IMR-90 (cell line): ENCODE measurements around the gene ISOC2. TPM values are rescaled to one million over a fixed set of nuclear protein-coding genes. Genes with fewer than 3 reads are reported as not detected.

Experiments used
- ATAC-seq: fragments of 200-7000 bp; cut with Tn5 transposase; 2 replicates; pipeline ENCODE4 v1.9.1; 2020; ENCODE audit warnings: low read depth, mild to moderate bottlenecking, moderate library complexity
- BruUV-seq: library from RNA; stranded (reverse); fragments of 400-500 nt; replicated peaks from 2 replicates; lab custom pipeline; 2021; lab: Mats Ljungman, UMichigan
- CTCF ChIA-PET: fragments of 300-600 bp; formaldehyde crosslinking; extraction: SDS; loops from one replicate; lab custom pipeline; 2021; ENCODE audit warnings: antibody characterized with exemption; lab: Yijun Ruan, JAX
- POLR2A ChIA-PET: fragments of 300-600 bp; sonication (Branson Sonifier 250); formaldehyde crosslinking; loops from one replicate; lab custom pipeline; 2022; ENCODE audit warnings: antibody characterized with exemption; ENCODE audit not compliant: unreplicated experiment; lab: Charles Lee
- DNase-seq: peaks from one replicate; pipeline ENCODE4 v3.0.0; 2013
- H2AFZ ChIP-seq: replicated peaks from 2 replicates; pipeline ENCODE3; 2013; ENCODE audit warnings: low read length, mild to moderate bottlenecking; ENCODE audit not compliant: poor library complexity
- H2AK5ac ChIP-seq: 2 replicates; pipeline ENCODE4 v1.6.1; 2013; ENCODE audit warnings: low read depth, low read length, inconsistent platforms
- H2AK9ac ChIP-seq: replicated peaks from 2 replicates; pipeline ENCODE3; 2013; ENCODE audit warnings: mild to moderate bottlenecking, low read depth, low read length, moderate library complexity; ENCODE audit not compliant: poor library complexity
- H2BK120ac ChIP-seq: 2 replicates; pipeline ENCODE4 v1.6.1; 2013; ENCODE audit warnings: low read depth, low read length, inconsistent platforms
- H2BK15ac ChIP-seq: 3 replicates; pipeline ENCODE4 v1.6.1; 2013; ENCODE audit warnings: low read depth, low read length, inconsistent platforms
- H2BK20ac ChIP-seq: 2 replicates; pipeline ENCODE4 v1.6.1; 2013; ENCODE audit warnings: low read depth, mild to moderate bottlenecking, inconsistent platforms, low read length, moderate library complexity
- H2BK5ac ChIP-seq: 2 replicates; pipeline ENCODE4 v1.6.1; 2013; ENCODE audit warnings: mild to moderate bottlenecking, low read depth, low read length, inconsistent platforms; ENCODE audit not compliant: poor library complexity, severe bottlenecking
- H3K14ac ChIP-seq: replicated peaks from 2 replicates; pipeline ENCODE4 v1.6.1; 2013; ENCODE audit warnings: low read depth, low read length, inconsistent platforms
- H3K18ac ChIP-seq: 2 replicates; pipeline ENCODE4 v1.6.1; 2013; ENCODE audit warnings: low read depth, low read length, control low read depth
- H3K23ac ChIP-seq: 2 replicates; pipeline ENCODE4 v1.6.1; 2013; ENCODE audit warnings: low read depth, low read length, inconsistent platforms
- H3K27ac ChIP-seq: 2 replicates; pipeline ENCODE4 v1.5.1; 2013; ENCODE audit warnings: mild to moderate bottlenecking, control low read depth, low read length; ENCODE audit not compliant: insufficient read depth
- H3K27me3 ChIP-seq: 2 replicates; pipeline ENCODE4 v1.6.1; 2013; ENCODE audit warnings: low read length; ENCODE audit not compliant: control insufficient read depth, insufficient read depth
- H3K36me3 ChIP-seq: 2 replicates; pipeline ENCODE4 v1.6.1; 2013; ENCODE audit warnings: low read length, mixed read lengths; ENCODE audit not compliant: control insufficient read depth, insufficient read depth
- H3K4ac ChIP-seq: 2 replicates; pipeline ENCODE4 v1.6.1; 2013; ENCODE audit warnings: low read depth, low read length, inconsistent platforms
- H3K4me1 ChIP-seq: 2 replicates; pipeline ENCODE4 v1.6.1; 2013; ENCODE audit warnings: low read length, mixed read lengths; ENCODE audit not compliant: control insufficient read depth, insufficient read depth
- H3K4me2 ChIP-seq: 2 replicates; pipeline ENCODE4 v1.6.1; 2013; ENCODE audit warnings: low read depth, mild to moderate bottlenecking, control low read depth, low read length, moderate library complexity
- H3K4me3 ChIP-seq: 2 replicates; pipeline ENCODE4 v1.5.1; 2013; ENCODE audit warnings: low read depth, mild to moderate bottlenecking, control low read depth, low read length, moderate library complexity; ENCODE audit not compliant: insufficient read depth
- H3K56ac ChIP-seq: 2 replicates; pipeline ENCODE4 v1.6.1; 2013; ENCODE audit warnings: low read length, inconsistent platforms; ENCODE audit not compliant: insufficient read depth; ENCODE audit errors: extremely low read depth
- H3K79me1 ChIP-seq, 2 experiments: 2 replicates each; pipeline ENCODE4 v1.6.1; 2013; ENCODE audit warnings: low read length in 2 of 2, inconsistent platforms in 1 of 2, low read depth in 1 of 2
- H3K9ac ChIP-seq: 2 replicates; pipeline ENCODE4 v1.6.1; 2013; ENCODE audit warnings: low read depth, low read length, control low read depth
- H3K9me1 ChIP-seq: 2 replicates; pipeline ENCODE4 v1.6.1; 2013; ENCODE audit warnings: low read length, inconsistent platforms; ENCODE audit not compliant: insufficient read depth
- H3K9me3 ChIP-seq: 2 replicates; pipeline ENCODE4 v1.6.1; 2013; ENCODE audit warnings: low read length; ENCODE audit not compliant: control insufficient read depth, insufficient read depth
- H4K20me1 ChIP-seq: 2 replicates; pipeline ENCODE4 v1.6.1; 2013; ENCODE audit warnings: low read length, inconsistent platforms; ENCODE audit not compliant: insufficient read depth
- H4K5ac ChIP-seq: 2 replicates; pipeline ENCODE4 v1.6.1; 2013; ENCODE audit warnings: mild to moderate bottlenecking, low read depth, low read length, control low read depth
- H4K8ac ChIP-seq, 2 experiments: 2 replicates each; pipeline ENCODE4 v1.6.1; 2013; ENCODE audit warnings: low read depth in 2 of 2, low read length in 2 of 2, control low read depth in 1 of 2, inconsistent platforms in 1 of 2
- H4K91ac ChIP-seq: 2 replicates; pipeline ENCODE4 v1.6.1; 2013; ENCODE audit warnings: low read depth, low read length, inconsistent platforms; ENCODE audit not compliant: insufficient read depth
- BHLHE40 ChIP-seq: fragments of 150-350 bp; IDR thresholded peaks from 2 replicates; pipeline ENCODE4 v1.6.1; 2016; ENCODE audit warnings: mild to moderate bottlenecking, low read depth, low read length
- CHD1 ChIP-seq: IDR thresholded peaks from 2 replicates; pipeline ENCODE4 v1.6.1; 2012; ENCODE audit warnings: low read depth, low read length, improper control_type of control experiment
- FOS ChIP-seq: fragments of 150-350 bp; IDR thresholded peaks from 2 replicates; pipeline ENCODE4 v1.6.1; 2016; ENCODE audit warnings: low read depth, low read length
- MAZ ChIP-seq: IDR thresholded peaks from 2 replicates; pipeline ENCODE4 v1.6.1; 2012; ENCODE audit warnings: low read depth, mild to moderate bottlenecking, low read length, improper control_type of control experiment, moderate library complexity, borderline replicate concordance
- MXI1 ChIP-seq: IDR thresholded peaks from 2 replicates; pipeline ENCODE4 v1.6.1; 2012; ENCODE audit warnings: low read depth, mild to moderate bottlenecking, low read length, moderate library complexity, borderline replicate concordance
- RCOR1 ChIP-seq: IDR thresholded peaks from 2 replicates; pipeline ENCODE4 v1.6.1; 2012; ENCODE audit warnings: mild to moderate bottlenecking, low read length, improper control_type of control experiment; ENCODE audit not compliant: insufficient replicate concordance
- WGBS, 2 experiments: methylation state at CpG; one replicate each; pipeline versions ENCODE4 v1.1.5 to v1.1.7; 2013; ENCODE audit warnings: missing lambda C conversion rate in 2 of 2; ENCODE audit not compliant: insufficient read length in 1 of 2; ENCODE audit errors: extremely low coverage in 2 of 2; 5-methylcytosine and 5-hydroxymethylcytosine counted together
- dilution Hi-C: fragments of 300-500 bp; cut with HindIII; formaldehyde crosslinking; loops from one replicate; pipeline ENCODE4 v1.14.3; 2018; ENCODE audit warnings: low sequenced_read_pairs; ENCODE audit not compliant: unreplicated experiment
- in situ Hi-C: fragments of 300-500 bp; cut with MboI; formaldehyde crosslinking; loops from 3 replicates; pipeline ENCODE4 v1.14.3; 2019; ENCODE audit warnings: low sequenced_read_pairs, inconsistent platforms, mixed read lengths
- intact Hi-C: fragments of 100-400 bp; cut with micrococcal nuclease; formaldehyde crosslinking; loops from 2 replicates; pipeline ENCODE4 v1.10.0; 2022
- polyA plus RNA-seq, 3 experiments: library from polyadenylated mRNA; depleted of rRNA; stranded (reverse); fragments of >200 nt; gene quantifications; 2 replicates each; pipeline ENCODE4 v1.2.3, GENCODE V29; 2012; ENCODE audit warnings: low replicate concordance in 1 of 3
- total RNA-seq: library from RNA; depleted of rRNA; stranded (reverse); fragments of >200 nt; gene quantifications from 2 replicates; pipeline ENCODE4 v1.2.3, GENCODE V29; 2012
- TF ChIP-seq, protein P1 (sequence below): fragments of 150-350 bp; IDR thresholded peaks from 2 replicates; pipeline ENCODE4 v1.6.1; 2017; ENCODE audit warnings: mild to moderate bottlenecking, antibody characterized with exemption, low read length, low read depth
- TF ChIP-seq, protein P2 (sequence below): fragments of 150-350 bp; IDR thresholded peaks from 2 replicates; pipeline ENCODE4 v1.6.1; 2016; ENCODE audit warnings: low read depth, mild to moderate bottlenecking, low read length, moderate library complexity, borderline replicate concordance

ISOC2 gene
- total and polyA plus RNA-seq, 2 of the 4 experiments (the other 2 are of a cell fraction), result 56.1 to 82.1 TPM

DNA sequence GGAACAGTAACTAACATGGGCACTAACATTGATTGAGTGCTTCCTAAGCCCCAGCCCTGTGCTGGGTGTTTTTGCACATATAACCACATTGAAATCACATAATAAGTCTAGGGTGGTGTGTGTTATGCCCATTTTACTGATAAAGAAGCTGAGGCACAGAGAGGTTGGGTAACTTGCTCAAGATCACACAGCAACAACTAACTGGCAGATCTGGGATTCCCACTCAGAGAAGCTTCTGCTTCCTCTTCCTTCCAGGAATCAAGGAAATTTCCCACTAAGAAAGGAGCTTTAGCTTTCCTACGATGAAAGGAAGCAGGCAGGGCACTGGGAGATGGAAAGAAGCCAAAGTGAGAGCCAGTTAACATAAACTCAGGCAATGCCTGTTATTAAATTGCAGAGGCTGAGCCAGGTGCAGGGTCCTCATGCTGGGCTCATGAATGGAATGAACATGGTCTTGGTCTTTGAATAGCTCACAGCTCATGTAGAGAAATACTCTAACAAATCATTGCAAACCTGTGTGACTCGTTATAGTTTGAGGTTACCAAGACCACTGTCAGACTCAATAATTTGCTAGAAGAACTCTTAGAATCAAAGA lies 36.9 kb upstream of the ISOC2 start:
- no CpG with 5 or more reads among the region's 2 CpGs for WGBS, 2 experiments
- intact Hi-C loops, result no loop called here
- no peak overlapping the region for H3K14ac ChIP-seq
- ATAC-seq, result no peak
- no peaks in the 10 kb centered on the region for H3K27me3 ChIP-seq
- in situ Hi-C loops, result loop anchor here (25.0 kb wide), 1 partner anchor 1036 kb away; the partner anchor contains the start of genes CDC42EP5 and LENG9
- no peak overlapping the region for H2AK9ac ChIP-seq
- H2BK20ac ChIP-seq, result no peak overlapping the region
- no peak overlapping the region for H3K4ac ChIP-seq
- no peak overlapping the region for H4K8ac ChIP-seq
- H4K20me1 ChIP-seq, result no peaks in the 10 kb centered on the region
- no peak overlapping the region for H3K23ac ChIP-seq
- H2AFZ ChIP-seq, result no peak overlapping the region
- TF ChIP-seq MXI1 (no peak), BHLHE40 (no peak), MAZ (no peak), FOS (no peak), CHD1 (no peak), RCOR1 (no peak)
- TF ChIP-seq, protein P1, sequence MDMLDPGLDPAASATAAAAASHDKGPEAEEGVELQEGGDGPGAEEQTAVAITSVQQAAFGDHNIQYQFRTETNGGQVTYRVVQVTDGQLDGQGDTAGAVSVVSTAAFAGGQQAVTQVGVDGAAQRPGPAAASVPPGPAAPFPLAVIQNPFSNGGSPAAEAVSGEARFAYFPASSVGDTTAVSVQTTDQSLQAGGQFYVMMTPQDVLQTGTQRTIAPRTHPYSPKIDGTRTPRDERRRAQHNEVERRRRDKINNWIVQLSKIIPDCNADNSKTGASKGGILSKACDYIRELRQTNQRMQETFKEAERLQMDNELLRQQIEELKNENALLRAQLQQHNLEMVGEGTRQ, result no peak
- TF ChIP-seq, protein P2, sequence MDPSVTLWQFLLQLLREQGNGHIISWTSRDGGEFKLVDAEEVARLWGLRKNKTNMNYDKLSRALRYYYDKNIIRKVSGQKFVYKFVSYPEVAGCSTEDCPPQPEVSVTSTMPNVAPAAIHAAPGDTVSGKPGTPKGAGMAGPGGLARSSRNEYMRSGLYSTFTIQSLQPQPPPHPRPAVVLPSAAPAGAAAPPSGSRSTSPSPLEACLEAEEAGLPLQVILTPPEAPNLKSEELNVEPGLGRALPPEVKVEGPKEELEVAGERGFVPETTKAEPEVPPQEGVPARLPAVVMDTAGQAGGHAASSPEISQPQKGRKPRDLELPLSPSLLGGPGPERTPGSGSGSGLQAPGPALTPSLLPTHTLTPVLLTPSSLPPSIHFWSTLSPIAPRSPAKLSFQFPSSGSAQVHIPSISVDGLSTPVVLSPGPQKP, result no peak
- H2BK5ac ChIP-seq, result no peak overlapping the region
- H3K4me1 ChIP-seq, result peaks cover 11% of the 10 kb centered on the region
- CTCF ChIA-PET, result interaction anchor here (1.2 kb wide), 1 partner anchor 22 kb away, joined by 3 read pairs; the partner anchor contains the start of gene ZNF628
- H4K5ac ChIP-seq, result no peak overlapping the region
- no peak overlapping the region for H2AK5ac ChIP-seq
- H3K4me2 ChIP-seq, result no peak overlapping the region
- H3K27ac ChIP-seq, result no peak overlapping the region
- no peak overlapping the region for H3K18ac ChIP-seq
- H3K9me1 ChIP-seq, result no peaks in the 10 kb centered on the region
- no peak overlapping the region for H4K91ac ChIP-seq
- H2BK120ac ChIP-seq, result no peak overlapping the region
- no peaks in the 10 kb centered on the region for H3K9me3 ChIP-seq
- H3K36me3 ChIP-seq, result peaks cover 13% of the 10 kb centered on the region; the same call in 1 of the 2 replicates
- POLR2A ChIA-PET, result no interaction called here
- H3K56ac ChIP-seq, result no peak overlapping the region
- no peak overlapping the region for H3K9ac ChIP-seq
- H2BK15ac ChIP-seq, result no peak overlapping the region
- H3K79me1 ChIP-seq, result peaks cover 0 to 14% of the 10 kb centered on the region in 2 experiments
- no peak for DNase-seq
- dilution Hi-C loops, result no loop called here
- H3K4me3 ChIP-seq, result no peak overlapping the region
- BruUV-seq, result no TSS peak
